Fibroblast of the aortic adventitia (primary cell): ENCODE data around the gene PCID2. TPM values are rescaled to one million over a fixed set of nuclear protein-coding genes. Genes with fewer than 3 reads are reported as not detected.

Source experiments
- DNase-seq: peaks from one replicate; pipeline ENCODE4 v3.0.0-alpha.2; 2010; ENCODE audit warnings: low read depth
- H3K4me3 ChIP-seq: 2 replicates; pipeline ENCODE4 v1.5.1; 2011; ENCODE audit warnings: low read depth, mild to moderate bottlenecking, control low read depth, low read length, moderate library complexity
- CTCF ChIP-seq: IDR thresholded peaks from 2 replicates; pipeline ENCODE4 v1.5.1; 2011; ENCODE audit warnings: mild to moderate bottlenecking, low read length, control low read depth, inconsistent platforms; ENCODE audit not compliant: insufficient read depth
- small RNA-seq: library from RNA; depleted of rRNA; stranded (forward); fragments of <200 nt; gene quantifications from one replicate; pipeline ENCODE3, GENCODE V24; 2012
- total RNA-seq: library from RNA; depleted of rRNA; stranded (reverse); fragments of >200 nt; gene quantifications from 2 replicates; pipeline ENCODE4 v1.2.3, GENCODE V29; 2012; ENCODE audit warnings: low replicate concordance

The PCID2 gene
- total RNA-seq, 1 donor = 77.4 TPM

- TF ChIP-seq CTCF = no peak
- DNase-seq = no peak
- H3K4me3 ChIP-seq = no peak overlapping the region
Observed at GRCh38 chr13:113139577-113139976, 68.9 kb downstream of the PCID2 start.

- TF ChIP-seq CTCF = no peak
Observed at GRCh38 chr13:113138792-113139551, 69.5 kb downstream of the PCID2 start.

GRCh38 chr13:113137691-113138298 lies 70.7 kb downstream of the PCID2 start:
- no peak overlapping the region for H3K4me3 ChIP-seq
- TF ChIP-seq CTCF = no peak
- DNase-seq = no peak

More at GRCh38 chr13:113138792-113139551, 69.5 kb downstream of the PCID2 start:
- no peak overlapping the region for H3K4me3 ChIP-seq
- no peak for DNase-seq

- no peak overlapping the region for H3K4me3 ChIP-seq
- no peak for DNase-seq
- no peak for TF ChIP-seq CTCF
Observed at GRCh38 chr13:113135281-113135760, 73.1 kb downstream of the PCID2 start.

GRCh38 chr13:113129921-113130750 lies 78.3 kb downstream of the PCID2 start:
- no peak for DNase-seq
- no peak for TF ChIP-seq CTCF
- no peak overlapping the region for H3K4me3 ChIP-seq

GRCh38 chr13:113129480-113129879 lies 79.0 kb downstream of the PCID2 start:
- H3K4me3 ChIP-seq = no peak overlapping the region
- no peak for DNase-seq
- TF ChIP-seq CTCF = no peak

Small RNA genes within 50 kb of the gene (small RNA-seq; reads per million reads assigned to genes)
- gene AL137002.1 = not detected

Other genes starting within 250 kb of the PCID2 start
- 2.2 and 8.0 TPM in 2 replicates for gene MCF2L, start 239.5 kb downstream of the PCID2 start, total RNA-seq
- under 0.01 TPM in 1 of 2 replicates, not detected in the other for gene F7, start 102.9 kb downstream of the PCID2 start, total RNA-seq
- 2.7 and 12.6 TPM in 2 replicates for gene F10, start 85.9 kb downstream of the PCID2 start, total RNA-seq
- not detected in 2 replicates for gene PROZ, start 50.0 kb downstream of the PCID2 start, total RNA-seq
- gene CUL4A, start 944 bp upstream of the PCID2 start, total RNA-seq = 58.1 and 114 TPM in 2 replicates
- gene LAMP1, start 88.6 kb upstream of the PCID2 start, total RNA-seq = 85.1 and 161 TPM in 2 replicates
- 1.9 and 5.2 TPM in 2 replicates for gene GRTP1, start 155.5 kb upstream of the PCID2 start, total RNA-seq
- 2.4 and 2.8 TPM in 2 replicates for gene ADPRHL1, start 244.8 kb upstream of the PCID2 start, total RNA-seq